PFSK-1 (cell line): Measurements from ENCODE around the gene ADAM15.

ENCODE experiments used
- FOXP2 ChIP-seq: optimal IDR thresholded peaks from 2 replicates; pipeline ENCODE3; 2011; ENCODE audit warnings: borderline replicate concordance, control low read depth, inconsistent platforms; ENCODE audit not compliant: insufficient read depth; ENCODE audit errors: extremely low read length, extremely low read depth
- POLR2AphosphoS5 ChIP-seq: IDR thresholded peaks from 2 replicates; pipeline ENCODE4 v1.6.1; 2012; ENCODE audit warnings: low read depth, mild to moderate bottlenecking, control low read depth, low read length, moderate library complexity
- REST ChIP-seq, 2 experiments: IDR thresholded peaks; 2 replicates each; pipeline versions ENCODE4 v1.6.1 to v1.8.0; 2011 to 2012; ENCODE audit warnings: low read depth in 2 of 2, low read length in 2 of 2, control low read depth in 1 of 2, inconsistent platforms in 1 of 2, mild to moderate bottlenecking in 1 of 2, moderate library complexity in 1 of 2; ENCODE audit not compliant: insufficient read depth in 1 of 2
- SIN3A ChIP-seq: IDR thresholded peaks from 2 replicates; pipeline ENCODE4 v1.6.1; 2012; ENCODE audit warnings: mild to moderate bottlenecking, low read length, moderate library complexity, borderline replicate concordance; ENCODE audit not compliant: insufficient read depth
- TAF1 ChIP-seq: IDR thresholded peaks from 2 replicates; pipeline ENCODE4 v1.6.1; 2012; ENCODE audit warnings: low read length, control low read depth, borderline replicate concordance; ENCODE audit not compliant: insufficient read depth

ADAM15 gene

DNA sequence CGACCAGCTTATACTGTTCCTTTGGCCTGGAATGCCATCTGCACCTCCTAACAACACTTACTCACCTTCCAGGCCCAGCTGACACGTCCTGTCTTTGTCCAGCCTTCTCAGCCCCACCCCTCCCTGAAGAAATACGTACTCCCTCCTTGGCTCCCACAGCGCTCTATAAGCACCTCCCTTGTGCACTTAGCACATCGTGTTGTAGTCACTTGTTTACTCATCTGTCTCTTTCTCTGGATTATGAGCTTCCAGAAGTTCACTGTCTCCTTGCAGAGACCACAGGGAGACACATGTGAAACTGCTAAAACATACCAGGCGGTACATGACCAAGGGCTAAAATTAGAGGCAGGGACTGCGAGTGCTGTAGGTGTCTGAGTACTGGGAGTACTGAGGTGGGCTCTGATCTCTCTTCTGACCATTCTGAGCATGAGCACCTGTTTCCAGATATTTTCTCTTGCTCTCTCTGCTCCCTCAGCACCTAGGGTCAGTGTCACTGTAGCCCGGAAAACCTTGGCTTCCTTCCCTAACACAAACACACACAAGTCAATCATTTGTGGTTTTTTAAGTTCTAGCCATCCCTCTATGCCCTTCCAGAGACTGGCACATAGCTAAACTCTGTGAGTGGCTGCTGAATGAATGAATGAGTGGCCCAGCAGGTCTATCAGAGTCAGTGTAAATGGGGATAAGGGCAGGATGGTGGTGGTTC, 12.4 kb upstream of the ADAM15 start:
- no peak for TF ChIP-seq FOXP2
- TF ChIP-seq SIN3A: no peak
- no peak for TF ChIP-seq POLR2AphosphoS5
- TF ChIP-seq TAF1: no peak
- TF ChIP-seq REST (IDR thresholded peaks at IDR 0.05; ENCODE audit: insufficient read depth in 1 of 2, low read depth in 2 of 2, low read length in 2 of 2): no peak

DNA sequence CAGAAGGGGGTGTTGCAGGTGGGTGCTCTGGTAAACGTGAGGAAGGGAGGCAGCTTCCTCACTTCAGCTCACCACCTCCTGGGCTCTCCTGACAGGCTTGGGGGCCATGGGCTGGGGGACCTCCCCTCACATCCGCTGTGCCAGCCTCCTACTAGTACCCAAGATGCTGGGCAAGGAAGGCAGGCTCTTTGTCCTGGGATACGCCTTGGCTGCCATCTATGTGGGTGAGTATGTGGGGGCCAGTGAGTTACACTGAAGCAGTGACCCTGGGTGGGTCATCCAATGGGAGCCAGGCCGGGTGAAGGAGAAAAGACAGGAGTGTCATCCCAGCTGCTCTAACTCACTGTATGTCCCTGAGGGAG, 11.8 kb upstream of the ADAM15 start:
- no peak for TF ChIP-seq SIN3A
- TF ChIP-seq FOXP2: no peak
- no peak for TF ChIP-seq TAF1
- TF ChIP-seq POLR2AphosphoS5: no peak
- TF ChIP-seq REST (IDR thresholded peaks at IDR 0.05; ENCODE audit: insufficient read depth in 1 of 2, low read depth in 2 of 2, low read length in 2 of 2): no peak

DNA sequence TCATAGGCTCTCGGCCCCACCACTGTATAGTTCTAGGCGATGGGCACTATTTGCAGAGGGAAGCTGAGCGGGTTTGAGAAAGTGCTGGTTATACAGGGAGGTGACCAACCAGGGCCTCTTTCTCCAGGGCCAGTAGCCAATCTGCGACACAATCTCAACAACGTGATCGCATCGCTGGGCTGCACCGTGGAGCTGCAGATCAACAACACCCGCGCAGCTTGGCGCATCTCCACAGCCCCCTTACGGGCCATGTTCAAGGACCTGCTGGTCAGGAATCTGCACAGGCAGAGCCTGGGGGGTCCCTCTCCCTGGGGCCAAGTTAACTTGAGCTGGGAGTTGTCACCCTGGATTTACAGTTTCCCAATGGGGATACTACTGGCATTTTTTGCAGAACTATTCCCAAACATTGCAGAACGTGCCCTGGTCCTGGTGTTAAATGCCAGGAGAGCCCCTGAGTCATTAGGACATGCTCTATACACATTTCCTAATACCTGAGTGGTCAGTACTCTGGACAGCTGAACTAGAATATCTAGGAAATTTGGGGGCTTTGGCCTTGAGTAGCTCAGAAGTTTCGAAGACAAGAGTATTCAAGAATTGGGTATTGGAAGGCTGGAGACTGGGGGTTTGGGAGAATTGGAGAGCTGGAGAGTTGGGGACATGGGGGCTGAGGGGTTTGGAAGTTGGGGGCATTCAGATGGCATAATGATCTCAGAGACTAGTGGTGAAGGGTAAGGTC, 10.6 kb upstream of the ADAM15 start:
- TF ChIP-seq FOXP2: no peak
- no peak for TF ChIP-seq TAF1
- TF ChIP-seq SIN3A: no peak
- no peak for TF ChIP-seq POLR2AphosphoS5
- TF ChIP-seq REST (IDR thresholded peaks at IDR 0.05; ENCODE audit: insufficient read depth in 1 of 2, low read depth in 2 of 2, low read length in 2 of 2): no peak

DNA sequence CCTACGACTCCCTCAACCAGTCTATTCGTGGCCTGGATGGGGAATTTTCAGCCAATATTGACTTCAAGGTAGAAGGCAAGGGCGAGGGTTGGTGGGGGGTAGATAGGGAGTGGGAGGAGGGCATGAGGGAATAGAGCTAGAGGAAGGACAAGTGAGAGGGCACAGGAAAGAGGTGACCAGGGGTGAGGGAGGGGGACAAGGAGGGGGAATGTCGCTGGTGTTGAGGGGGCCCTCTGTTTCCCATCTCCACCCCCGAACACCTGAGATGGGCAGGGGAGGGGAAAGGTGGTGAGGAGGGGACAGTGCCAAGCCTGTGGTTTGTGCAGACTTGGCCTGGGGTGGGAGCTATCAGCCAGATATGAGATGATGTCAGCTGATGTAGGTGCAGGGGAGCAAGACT, 8.3 kb upstream of the ADAM15 start:
- TF ChIP-seq FOXP2 (no peak), TAF1 (no peak)

DNA sequence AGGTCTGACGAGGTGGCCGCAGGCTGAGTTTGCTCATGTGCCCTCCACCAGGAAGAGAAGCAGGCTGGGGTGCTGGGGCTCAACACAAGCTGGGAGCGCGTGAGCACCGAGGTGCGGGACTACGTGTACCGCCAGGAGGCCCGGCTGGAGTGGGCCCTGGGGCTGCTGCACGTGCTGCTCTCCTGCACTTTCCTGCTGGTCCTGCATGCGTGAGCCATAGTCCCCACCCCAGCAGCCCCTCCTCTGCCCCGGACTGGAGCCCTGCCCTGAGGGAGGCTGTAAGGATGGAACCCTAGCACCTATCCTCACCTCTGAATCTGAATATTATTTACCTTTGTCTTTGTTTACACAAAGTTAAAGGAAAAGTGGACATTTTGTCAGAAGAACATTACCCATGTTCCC, 7.8 kb upstream of the ADAM15 start:
- TF ChIP-seq TAF1: no peak
- no peak for TF ChIP-seq FOXP2
- TF ChIP-seq POLR2AphosphoS5: no peak
- TF ChIP-seq REST (IDR thresholded peaks at IDR 0.05; ENCODE audit: insufficient read depth in 1 of 2, low read depth in 2 of 2, low read length in 2 of 2): no peak
- TF ChIP-seq SIN3A: no peak
